ENCODE results near the gene CAB39L. TPM values are rescaled to one million over a fixed set of nuclear protein-coding genes. Genes with fewer than 3 reads are reported as not detected.

Gene CAB39L
- total and polyA plus RNA-seq, 2 experiments from 2014 or later, result 3.3 to 4.4 TPM

DNA sequence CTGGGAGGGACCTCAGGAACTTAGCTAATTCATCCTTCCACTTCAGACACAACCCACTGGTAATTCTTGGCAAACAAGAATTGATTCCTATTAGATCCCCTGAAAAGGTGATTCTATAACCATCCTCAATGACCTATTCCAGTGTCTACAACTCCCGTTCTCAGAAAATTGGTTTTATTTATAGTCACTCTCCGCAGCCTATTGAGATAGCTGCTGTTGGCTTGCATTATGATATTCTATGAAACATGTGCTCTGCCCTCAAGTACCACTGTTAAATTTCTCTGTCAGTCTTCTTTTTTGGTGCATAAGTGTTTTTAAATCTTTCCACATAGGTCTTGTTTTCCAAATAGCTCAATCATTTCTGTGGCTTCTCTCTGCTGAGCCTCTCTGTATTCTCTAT is 121.2 kb downstream of the CAB39L start (continued):
- TF ChIP-seq, protein P1, sequence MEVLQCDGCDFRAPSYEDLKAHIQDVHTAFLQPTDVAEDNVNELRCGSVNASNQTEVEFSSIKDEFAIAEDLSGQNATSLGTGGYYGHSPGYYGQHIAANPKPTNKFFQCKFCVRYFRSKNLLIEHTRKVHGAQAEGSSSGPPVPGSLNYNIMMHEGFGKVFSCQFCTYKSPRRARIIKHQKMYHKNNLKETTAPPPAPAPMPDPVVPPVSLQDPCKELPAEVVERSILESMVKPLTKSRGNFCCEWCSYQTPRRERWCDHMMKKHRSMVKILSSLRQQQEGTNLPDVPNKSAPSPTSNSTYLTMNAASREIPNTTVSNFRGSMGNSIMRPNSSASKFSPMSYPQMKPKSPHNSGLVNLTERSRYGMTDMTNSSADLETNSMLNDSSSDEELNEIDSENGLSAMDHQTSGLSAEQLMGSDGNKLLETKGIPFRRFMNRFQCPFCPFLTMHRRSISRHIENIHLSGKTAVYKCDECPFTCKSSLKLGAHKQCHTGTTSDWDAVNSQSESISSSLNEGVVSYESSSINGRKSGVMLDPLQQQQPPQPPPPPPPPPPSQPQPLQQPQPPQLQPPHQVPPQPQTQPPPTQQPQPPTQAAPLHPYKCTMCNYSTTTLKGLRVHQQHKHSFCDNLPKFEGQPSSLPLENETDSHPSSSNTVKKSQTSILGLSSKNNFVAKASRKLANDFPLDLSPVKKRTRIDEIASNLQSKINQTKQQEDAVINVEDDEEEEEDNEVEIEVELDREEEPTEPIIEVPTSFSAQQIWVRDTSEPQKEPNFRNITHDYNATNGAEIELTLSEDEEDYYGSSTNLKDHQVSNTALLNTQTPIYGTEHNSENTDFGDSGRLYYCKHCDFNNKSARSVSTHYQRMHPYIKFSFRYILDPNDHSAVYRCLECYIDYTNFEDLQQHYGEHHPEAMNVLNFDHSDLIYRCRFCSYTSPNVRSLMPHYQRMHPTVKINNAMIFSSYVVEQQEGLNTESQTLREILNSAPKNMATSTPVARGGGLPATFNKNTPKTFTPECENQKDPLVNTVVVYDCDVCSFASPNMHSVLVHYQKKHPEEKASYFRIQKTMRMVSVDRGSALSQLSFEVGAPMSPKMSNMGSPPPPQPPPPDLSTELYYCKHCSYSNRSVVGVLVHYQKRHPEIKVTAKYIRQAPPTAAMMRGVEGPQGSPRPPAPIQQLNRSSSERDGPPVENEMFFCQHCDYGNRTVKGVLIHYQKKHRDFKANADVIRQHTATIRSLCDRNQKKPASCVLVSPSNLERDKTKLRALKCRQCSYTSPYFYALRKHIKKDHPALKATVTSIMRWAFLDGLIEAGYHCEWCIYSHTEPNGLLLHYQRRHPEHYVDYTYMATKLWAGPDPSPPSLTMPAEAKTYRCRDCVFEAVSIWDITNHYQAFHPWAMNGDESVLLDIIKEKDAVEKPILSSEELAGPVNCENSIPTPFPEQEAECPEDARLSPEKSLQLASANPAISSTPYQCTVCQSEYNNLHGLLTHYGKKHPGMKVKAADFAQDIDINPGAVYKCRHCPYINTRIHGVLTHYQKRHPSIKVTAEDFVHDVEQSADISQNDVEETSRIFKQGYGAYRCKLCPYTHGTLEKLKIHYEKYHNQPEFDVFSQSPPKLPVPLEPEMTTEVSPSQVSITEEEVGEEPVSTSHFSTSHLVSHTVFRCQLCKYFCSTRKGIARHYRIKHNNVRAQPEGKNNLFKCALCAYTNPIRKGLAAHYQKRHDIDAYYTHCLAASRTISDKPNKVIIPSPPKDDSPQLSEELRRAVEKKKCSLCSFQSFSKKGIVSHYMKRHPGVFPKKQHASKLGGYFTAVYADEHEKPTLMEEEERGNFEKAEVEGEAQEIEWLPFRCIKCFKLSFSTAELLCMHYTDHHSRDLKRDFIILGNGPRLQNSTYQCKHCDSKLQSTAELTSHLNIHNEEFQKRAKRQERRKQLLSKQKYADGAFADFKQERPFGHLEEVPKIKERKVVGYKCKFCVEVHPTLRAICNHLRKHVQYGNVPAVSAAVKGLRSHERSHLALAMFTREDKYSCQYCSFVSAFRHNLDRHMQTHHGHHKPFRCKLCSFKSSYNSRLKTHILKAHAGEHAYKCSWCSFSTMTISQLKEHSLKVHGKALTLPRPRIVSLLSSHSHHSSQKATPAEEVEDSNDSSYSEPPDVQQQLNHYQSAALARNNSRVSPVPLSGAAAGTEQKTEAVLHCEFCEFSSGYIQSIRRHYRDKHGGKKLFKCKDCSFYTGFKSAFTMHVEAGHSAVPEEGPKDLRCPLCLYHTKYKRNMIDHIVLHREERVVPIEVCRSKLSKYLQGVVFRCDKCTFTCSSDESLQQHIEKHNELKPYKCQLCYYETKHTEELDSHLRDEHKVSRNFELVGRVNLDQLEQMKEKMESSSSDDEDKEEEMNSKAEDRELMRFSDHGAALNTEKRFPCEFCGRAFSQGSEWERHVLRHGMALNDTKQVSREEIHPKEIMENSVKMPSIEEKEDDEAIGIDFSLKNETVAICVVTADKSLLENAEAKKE (CRISPR knock-in tag; IDR thresholded peaks at IDR 0.05), result no peak
- TF ChIP-seq ZNF114 (CRISPR knock-in tag; IDR thresholded peaks at IDR 0.05), result no peak
- no peak for TF ChIP-seq POLR2AphosphoS5 (IDR thresholded peaks at IDR 0.05; ENCODE audit: low read depth)
- TF ChIP-seq, protein P2, sequence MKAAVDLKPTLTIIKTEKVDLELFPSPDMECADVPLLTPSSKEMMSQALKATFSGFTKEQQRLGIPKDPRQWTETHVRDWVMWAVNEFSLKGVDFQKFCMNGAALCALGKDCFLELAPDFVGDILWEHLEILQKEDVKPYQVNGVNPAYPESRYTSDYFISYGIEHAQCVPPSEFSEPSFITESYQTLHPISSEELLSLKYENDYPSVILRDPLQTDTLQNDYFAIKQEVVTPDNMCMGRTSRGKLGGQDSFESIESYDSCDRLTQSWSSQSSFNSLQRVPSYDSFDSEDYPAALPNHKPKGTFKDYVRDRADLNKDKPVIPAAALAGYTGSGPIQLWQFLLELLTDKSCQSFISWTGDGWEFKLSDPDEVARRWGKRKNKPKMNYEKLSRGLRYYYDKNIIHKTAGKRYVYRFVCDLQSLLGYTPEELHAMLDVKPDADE (IDR thresholded peaks at IDR 0.05), result no peak
- TF ChIP-seq ZNF331 (CRISPR knock-in tag; IDR thresholded peaks at IDR 0.05; ENCODE audit: low read depth), result no peak
- TF ChIP-seq, protein P3, sequence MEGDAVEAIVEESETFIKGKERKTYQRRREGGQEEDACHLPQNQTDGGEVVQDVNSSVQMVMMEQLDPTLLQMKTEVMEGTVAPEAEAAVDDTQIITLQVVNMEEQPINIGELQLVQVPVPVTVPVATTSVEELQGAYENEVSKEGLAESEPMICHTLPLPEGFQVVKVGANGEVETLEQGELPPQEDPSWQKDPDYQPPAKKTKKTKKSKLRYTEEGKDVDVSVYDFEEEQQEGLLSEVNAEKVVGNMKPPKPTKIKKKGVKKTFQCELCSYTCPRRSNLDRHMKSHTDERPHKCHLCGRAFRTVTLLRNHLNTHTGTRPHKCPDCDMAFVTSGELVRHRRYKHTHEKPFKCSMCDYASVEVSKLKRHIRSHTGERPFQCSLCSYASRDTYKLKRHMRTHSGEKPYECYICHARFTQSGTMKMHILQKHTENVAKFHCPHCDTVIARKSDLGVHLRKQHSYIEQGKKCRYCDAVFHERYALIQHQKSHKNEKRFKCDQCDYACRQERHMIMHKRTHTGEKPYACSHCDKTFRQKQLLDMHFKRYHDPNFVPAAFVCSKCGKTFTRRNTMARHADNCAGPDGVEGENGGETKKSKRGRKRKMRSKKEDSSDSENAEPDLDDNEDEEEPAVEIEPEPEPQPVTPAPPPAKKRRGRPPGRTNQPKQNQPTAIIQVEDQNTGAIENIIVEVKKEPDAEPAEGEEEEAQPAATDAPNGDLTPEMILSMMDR (conservative IDR thresholded peaks at IDR 0.05; ENCODE audit: low read depth in 2 of 2), result no peak
- TF ChIP-seq JUNB (IDR thresholded peaks at IDR 0.05; ENCODE audit: unreplicated experiment), result no peak
- no peak for TF ChIP-seq CREB1 (CRISPR knock-in tag; IDR thresholded peaks at IDR 0.05; ENCODE audit: low read depth)
- TF ChIP-seq EZH2 (IDR thresholded peaks at IDR 0.05; ENCODE audit: low read depth, unreplicated experiment), result no peak
- no peak for TF ChIP-seq NANOG (IDR thresholded peaks at IDR 0.05; ENCODE audit: borderline replicate concordance)

All from GM23338 (cell line).